Tibial nerve (tissue), 3 donors: ENCODE results near the gene CRHR1.

ENCODE experiments used
- POLR2A ChIP-seq, 2 donors: fragments of 450-650 bp; IDR thresholded peaks; one replicate each; pipeline ENCODE4 v1.6.1; 2017; ENCODE audit warnings: antibody characterized with exemption in 2 of 2, mild to moderate bottlenecking in 2 of 2, moderate library complexity in 2 of 2
- TF ChIP-seq, protein P1 (sequence below), 5 experiments: fragments of 200-600 bp in 3 of 5; fragments of 450-650 bp in 2 of 5; sonication (generic) in 3 of 5; IDR thresholded peaks; one replicate each; pipeline ENCODE4 v1.5.1; 2016 to 2019; ENCODE audit warnings: antibody characterized with exemption in 5 of 5, mild to moderate bottlenecking in 3 of 5, moderate library complexity in 2 of 5

DNA sequence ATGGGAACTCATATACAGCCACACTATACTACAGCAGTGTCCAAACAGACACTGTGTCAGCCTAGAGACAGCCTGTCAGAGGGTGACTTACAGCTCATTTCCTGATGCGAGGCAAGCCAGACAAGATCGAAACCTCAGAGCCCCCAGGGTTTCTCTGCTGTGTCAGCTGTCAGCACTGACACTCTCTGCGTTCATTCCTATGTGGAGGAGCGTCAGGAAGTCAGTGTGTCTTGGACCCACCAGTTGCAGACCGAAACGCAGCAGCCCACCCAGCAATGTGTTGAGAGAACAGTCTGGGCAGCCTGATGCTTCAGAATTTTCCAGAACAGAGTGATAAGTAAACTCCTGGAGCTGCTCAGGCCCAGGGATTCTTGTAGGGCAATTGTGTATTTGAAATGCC, 89.6 kb downstream of the CRHR1 start:
- TF ChIP-seq, protein P1, sequence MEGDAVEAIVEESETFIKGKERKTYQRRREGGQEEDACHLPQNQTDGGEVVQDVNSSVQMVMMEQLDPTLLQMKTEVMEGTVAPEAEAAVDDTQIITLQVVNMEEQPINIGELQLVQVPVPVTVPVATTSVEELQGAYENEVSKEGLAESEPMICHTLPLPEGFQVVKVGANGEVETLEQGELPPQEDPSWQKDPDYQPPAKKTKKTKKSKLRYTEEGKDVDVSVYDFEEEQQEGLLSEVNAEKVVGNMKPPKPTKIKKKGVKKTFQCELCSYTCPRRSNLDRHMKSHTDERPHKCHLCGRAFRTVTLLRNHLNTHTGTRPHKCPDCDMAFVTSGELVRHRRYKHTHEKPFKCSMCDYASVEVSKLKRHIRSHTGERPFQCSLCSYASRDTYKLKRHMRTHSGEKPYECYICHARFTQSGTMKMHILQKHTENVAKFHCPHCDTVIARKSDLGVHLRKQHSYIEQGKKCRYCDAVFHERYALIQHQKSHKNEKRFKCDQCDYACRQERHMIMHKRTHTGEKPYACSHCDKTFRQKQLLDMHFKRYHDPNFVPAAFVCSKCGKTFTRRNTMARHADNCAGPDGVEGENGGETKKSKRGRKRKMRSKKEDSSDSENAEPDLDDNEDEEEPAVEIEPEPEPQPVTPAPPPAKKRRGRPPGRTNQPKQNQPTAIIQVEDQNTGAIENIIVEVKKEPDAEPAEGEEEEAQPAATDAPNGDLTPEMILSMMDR (IDR thresholded peaks at IDR 0.05), result no peak
- TF ChIP-seq POLR2A (IDR thresholded peaks at IDR 0.05), result no peak
